ENCODE results near the gene IL1RAP.
"Not testable (repeated sequence)": the region's sequence is repeated elsewhere in the genome, so short reads cannot be mapped to it uniquely, and the experiment has no call there.

IL1RAP gene

DNA sequence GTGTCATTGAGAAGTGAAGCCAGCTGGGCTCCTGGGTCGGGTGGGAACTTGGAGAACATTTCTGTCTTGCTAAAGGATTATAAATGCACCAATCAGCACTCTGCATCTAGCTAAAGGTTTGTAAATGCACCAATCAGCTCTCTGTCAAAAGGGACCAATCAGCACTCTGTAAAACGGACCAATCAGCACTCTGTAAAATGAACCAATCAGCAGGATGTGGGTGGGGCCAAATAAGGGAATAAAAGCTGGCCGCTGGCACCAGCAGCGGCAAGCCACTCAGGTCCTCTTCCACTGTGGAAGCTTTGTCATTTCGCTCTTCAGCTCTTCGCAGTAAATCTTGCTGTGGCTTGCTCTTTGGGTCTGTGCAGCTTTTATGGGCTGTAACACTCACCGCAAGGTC, 164.0 kb downstream of the IL1RAP start:
- DNase-seq = not testable (repeated sequence)

DNA sequence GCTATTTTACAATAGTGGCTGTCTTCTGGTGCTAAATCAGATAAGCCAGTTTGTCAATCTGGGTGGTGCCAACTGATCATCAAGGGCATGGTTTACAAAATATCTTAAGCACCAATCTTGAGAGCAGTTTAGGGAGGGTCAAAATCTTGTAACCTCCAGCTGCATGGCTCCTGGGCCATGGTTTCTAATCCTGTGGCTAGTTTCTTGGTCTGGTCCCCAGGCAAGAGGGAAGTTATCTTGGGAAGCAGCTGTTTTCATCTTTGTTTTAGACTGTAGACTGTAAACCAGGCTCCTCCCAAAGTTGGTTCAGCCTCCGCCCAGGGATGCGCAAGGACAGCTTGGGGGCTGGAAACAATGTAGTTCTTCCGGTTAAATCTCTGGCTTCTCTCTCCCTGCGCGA, 166.8 kb downstream of the IL1RAP start:
- no peak for DNase-seq

DNA sequence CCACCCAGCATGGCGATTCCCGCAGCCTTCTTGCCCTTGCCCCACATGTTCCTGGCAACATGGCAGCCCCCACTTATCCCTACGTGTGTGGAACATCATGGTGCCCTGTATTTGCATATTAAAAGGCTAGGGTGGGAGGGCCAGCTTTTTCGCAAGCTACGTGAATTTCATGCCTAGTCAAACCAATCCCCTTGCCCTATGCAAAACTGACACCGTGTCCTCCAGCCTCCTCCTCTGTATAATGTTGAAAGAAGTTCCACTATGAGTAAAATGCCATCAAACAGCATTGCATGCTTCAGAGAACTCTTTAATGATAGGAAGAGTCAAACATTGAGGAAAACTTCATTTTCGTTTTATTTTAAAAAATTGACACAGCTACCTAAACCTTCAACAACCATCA, 170.9 kb downstream of the IL1RAP start:
- DNase-seq = no peak

DNA sequence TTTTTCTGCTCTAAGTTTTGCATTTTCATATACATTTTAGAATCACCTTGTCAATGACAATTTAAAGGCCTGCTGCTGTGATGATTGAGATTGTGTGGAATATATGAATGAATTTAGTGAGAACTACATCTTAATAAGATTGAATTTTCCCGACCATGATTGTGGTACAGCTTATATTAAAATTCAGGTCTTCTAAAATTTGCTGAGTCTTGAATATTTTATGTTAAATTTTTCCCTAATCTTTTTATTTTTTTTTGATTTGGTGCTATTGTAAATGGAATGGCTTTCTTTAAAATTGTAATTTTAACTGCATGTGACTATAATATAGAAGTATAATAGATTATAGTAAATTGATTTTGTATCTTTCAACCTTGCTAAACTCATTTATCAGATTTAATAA, 172.1 kb downstream of the IL1RAP start:
- DNase-seq = no peak

DNA sequence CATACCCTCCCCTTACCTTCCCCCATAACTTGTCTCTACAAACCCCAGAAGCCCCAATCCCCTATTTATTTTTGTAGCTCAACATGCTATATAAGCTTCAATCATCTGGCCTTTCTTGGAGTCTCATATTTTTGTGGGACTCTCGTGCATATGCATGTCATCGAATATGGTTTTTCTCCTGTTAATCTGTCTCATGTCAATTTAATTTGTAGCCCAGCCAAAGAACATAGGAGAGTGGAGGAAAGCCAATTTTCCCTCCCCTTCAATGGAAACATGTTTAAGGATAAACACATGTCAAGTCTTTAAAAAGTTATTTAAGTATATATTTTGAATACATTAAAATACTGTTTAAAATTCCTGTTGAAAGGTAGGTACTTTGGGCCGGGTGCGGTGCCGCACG, 176.4 kb downstream of the IL1RAP start:
- no peak for DNase-seq

DNA sequence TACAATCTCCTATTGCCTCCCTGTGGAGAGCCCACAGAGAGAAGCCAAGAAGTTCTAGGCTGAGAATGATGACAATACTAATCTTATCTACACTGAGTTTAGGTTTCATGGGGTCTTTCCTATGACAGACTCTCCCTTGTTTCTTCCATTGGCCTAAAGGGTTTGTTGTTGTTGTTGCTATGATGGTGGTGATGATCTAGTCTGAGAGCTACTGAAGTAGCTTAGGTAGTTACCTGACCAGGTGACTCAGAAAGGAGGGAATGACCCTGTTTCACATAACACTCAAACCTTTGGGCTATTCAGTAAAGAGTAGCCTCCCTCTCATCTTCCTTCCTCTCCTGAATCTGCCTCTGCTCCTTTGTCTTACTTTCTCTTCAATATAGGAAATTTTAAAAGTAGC, 178.4 kb downstream of the IL1RAP start:
- no peak for DNase-seq

DNA sequence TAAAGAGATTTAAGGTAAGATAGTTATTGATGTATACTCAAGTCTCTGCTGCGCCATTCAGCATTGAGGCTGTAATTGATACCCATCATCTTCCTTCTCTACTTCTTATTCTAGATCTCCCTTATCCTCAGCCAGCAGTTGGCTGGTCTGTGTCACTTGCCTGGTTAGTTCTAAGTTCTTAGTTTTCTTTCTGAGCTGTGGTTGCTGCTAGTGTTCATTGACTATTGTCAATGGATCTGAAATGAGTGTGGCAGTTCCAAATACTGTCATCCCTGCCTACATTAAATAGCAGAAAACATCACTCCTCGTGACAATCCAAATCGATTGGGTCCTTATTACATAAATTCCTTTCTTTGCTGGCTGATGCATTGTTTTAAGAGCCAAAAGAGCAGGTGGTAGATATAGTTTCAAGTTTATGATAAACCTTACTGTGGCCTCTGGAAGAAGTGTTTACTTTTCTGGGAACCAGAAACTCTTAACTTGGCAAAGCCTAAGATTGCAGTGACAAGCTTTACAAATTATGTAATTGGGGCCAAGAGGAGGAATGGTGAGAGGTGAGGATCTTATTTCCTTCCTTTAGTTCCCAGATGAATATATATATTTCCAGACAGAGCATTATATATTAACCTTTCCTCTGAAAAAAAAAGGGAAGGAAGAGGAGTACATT, 180.6 kb downstream of the IL1RAP start:
- DNase-seq = no peak

DNA sequence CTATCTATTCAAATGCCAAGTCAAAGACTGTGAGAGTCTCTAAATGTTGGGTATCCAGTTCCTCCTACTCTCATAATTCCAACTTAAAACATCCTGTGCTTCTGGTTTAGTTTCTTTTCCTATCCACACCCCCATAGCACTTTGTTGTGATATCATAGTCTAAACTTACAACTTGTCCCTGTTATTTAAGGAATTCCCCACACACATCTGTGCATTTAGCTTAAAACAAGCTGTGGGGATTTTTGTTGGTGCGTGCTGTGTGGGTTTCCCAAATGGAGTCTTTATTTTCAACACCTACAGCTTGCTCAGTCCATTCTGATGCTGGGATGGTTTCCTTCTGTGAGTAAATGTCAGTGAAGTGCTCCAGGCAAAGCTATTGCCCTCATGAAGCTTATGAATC, 181.3 kb downstream of the IL1RAP start:
- no peak for DNase-seq

DNA sequence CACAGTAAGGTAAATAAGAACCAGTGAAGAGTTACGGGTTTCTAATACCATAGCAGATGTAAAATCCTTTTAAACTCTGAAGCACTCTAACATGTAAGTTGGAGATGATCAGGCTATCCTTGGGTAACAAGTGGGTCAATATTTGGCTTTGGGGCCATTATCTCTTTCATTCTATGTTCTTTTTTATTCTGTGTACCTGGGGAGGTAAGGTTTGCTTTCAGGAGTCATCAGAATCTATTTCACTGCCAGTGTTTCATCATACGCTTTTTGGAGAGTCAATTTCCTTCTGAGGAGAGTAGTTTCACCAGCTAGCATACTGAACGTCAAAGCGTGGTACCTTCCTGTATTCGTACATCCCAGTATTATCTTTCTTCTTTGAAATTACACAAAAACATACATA, 182.1 kb downstream of the IL1RAP start:
- no peak for DNase-seq

DNA sequence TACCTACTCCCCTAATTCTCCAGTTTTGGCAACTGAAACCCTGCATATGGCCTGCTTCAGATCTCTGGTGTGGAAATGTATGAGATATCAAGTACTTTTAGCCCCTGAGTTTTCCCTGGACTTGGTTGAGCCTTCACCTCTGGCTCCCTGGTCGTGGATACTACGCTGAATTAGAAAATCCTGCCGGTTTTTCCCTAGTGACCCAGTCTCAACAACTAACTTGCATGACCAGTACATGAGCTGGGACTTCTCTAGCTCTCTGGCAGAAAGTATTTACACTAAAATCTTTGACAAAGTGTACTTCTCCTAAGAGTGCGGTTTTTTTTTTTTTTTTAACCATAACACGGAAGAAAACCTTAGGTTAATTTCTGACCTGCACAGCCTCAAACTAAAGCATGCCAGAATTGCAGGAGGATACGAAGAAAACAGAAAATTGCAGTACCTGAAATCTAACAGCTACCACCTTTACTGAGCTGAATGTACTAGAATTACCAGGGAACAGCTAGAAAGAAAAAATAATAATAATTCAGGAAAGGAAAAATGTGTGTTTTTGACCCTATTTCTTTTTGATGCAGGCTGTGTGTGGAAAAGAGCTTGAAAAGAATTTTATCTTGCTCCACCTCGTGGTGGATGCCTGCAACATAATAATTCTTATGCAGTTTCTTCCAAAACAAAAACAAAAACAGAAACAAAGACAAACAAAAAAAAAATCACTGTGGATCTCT, 183.1 kb downstream of the IL1RAP start:
- peak; percentile 11 for DNase-seq

DNA sequence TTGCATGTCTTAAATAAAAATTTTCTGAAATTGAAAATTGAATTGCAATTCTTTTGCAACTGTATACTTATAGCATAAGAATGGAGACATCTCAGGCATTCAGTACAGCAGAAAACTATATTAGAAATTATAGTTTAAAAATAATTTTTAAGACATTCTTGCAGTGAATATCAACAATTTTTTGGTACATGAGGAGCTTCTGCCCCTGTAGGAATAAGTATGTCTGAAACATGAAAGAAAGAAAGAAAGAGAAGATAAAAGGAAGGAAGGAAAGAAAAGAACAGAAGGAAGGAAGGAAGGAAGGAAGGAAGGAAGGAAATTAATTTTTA, 183.6 kb downstream of the IL1RAP start:
- DNase-seq = no peak

DNA sequence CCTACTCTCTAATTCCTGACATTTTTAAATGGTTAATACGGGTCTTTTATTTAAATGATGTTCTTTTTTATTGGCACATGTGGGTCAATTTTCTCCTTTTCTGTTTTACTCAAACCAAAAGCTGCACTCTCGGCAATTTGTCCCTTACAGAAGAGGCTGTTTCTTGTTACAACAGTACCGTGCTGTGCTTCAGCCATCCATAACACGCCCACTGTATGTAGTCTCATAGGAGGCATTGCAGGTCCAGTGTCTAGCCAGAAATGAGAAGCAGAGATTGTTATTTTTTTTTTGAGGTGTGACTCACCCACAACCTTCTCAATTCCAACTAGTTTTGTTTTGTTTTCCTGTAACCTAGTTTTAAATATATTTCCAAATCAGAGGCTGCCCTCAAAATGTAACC, 184.0 kb downstream of the IL1RAP start:
- DNase-seq = no peak

DNA sequence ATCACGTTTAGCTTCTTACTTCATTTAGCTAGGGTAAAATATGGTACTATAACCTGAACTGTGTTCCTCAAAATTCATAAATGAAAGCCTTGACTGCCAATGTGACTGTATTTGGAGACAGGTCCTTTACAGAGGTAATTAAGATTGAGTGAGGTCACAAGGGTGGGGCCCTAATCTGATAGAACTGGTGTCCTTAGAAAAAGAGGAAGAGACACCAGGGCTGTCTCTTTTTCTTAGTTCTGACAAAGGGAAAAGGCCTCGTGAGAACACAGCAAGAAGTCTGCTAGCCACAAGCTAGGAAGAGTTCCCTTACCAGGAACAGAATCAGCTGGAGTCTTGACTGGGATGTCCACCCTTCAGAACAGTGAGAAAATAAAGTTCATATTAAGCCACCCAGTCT, 185.9 kb downstream of the IL1RAP start:
- no peak for DNase-seq

DNA sequence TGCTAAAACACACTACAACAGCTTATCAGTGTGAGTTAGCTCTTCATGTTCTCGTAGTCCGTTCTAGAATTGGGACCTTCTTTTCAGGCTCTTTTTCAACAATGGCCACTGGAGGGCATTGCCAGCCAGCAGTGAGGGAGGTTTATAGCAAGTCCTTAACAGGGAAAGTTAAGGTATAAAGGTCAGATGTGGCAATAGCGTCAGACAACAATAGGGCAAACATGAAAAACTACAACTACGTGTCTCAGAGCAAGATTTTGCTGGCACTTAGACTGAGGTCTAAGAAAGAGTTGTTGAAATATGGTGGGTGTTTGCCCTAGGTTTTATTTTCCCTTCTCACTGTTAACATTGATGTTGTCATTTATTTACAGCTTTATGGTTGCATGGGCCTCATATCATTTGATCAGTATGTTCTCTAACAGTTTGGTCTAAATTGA, 187.2 kb downstream of the IL1RAP start:
- DNase-seq = peak; percentile 23

DNA sequence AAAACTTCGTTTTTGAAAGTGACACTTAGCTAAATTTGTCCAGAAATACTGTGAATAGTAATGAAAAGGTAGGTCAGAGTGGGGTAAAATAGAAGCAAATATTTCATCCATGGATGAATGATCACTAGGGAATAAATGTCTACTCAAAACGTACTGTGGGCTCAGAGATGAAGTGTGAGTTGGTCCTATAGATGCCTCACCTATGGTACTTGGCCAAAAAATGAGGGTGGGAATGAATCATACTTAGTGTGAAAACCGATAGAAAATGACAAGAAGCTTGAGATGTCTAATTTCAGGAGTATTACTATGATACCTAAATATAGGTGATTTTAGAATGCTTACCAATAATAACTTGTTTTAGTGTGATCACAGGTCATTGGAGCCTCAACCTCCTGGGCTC, 192.7 kb downstream of the IL1RAP start:
- DNase-seq = no peak
